Breast epithelium (tissue), 3 donors: ENCODE data around the gene CLIP1.

Experiments
- CTCF ChIP-seq, 3 donors: fragments of 450-650 bp; IDR thresholded peaks; one replicate each; pipeline ENCODE4 v1.5.1; 2016 to 2017; ENCODE audit warnings: antibody characterized with exemption in 3 of 3, mild to moderate bottlenecking in 3 of 3, moderate library complexity in 3 of 3
- POLR2A ChIP-seq: fragments of 450-650 bp; IDR thresholded peaks from one replicate; pipeline ENCODE4 v1.6.1; 2016; ENCODE audit warnings: antibody characterized with exemption, mild to moderate bottlenecking, moderate library complexity

GRCh38 chr12:122232691-122233090 lies 189.8 kb downstream of the CLIP1 start:
- TF ChIP-seq CTCF (IDR thresholded peaks at IDR 0.05), result no peak
- TF ChIP-seq POLR2A, result no peak
